ENCODE data around the gene HS3ST3A1. TPM values are rescaled to one million over a fixed set of nuclear protein-coding genes. Genes with fewer than 3 reads are reported as not detected.

HS3ST3A1 gene
- total and polyA plus RNA-seq, 2 experiments from 2014 or later: 5.4 to 24.1 TPM

DNA sequence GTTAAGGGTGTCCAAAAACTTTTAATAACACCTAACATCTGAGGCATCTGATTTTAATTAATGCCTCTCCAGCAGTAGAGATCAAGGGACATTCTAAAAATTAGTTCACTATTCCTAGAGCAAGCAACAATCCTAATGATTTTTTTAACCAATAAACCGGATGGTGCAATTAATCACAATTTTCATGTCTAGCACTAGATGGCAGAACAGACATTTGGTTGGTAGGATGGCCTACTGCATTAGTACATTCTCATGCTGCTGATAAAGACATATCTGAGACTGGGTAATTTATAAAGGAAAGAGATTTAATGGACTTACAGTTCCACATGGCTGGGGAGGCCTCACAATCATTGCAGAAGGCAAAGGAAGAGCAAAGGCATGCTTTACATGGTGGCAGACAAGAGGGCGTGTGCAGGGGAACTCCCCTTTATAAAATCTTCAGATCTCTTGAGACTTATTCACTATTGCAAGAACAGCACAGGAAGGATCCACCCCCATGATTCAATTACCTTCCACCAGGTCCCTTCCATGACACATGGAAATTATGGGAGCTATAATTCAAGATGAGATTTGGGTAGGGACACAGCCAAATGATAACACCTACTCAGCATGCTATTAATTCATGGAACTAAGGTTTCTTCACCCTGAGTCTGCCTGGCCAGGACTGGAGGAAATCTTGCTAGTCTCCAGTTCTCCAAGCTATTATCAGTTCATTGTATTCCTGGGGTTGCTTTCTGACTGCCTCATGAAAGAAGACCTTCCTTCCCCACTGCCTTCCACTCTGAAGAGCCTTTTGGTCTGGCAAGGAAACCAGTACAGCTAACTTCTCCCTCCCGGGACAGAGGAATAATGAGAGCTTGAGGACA is 24.8 kb downstream of the HS3ST3A1 start:
- no peaks in the 10 kb centered on the region for H3F3A ChIP-seq (replicated peaks; ENCODE audit: low read depth)
- Mint-ChIP-seq H3K4me1 (peaks cover 30% of the 10 kb centered on the region), H3K4me3 (no peak overlapping the region), H3K9me3 (peaks cover 27% of the 10 kb centered on the region), H3K27ac (no peak overlapping the region), H3K36me3 (ENCODE audit: low read depth) (peaks cover 36% of the 10 kb centered on the region), H3K27me3 (ENCODE audit: insufficient read depth, low read depth, poor library complexity) (peaks cover 2% of the 10 kb centered on the region)
- H3K9me2 ChIP-seq (ENCODE audit: insufficient read depth): peaks cover 9% of the 10 kb centered on the region
- TF ChIP-seq, protein P1, sequence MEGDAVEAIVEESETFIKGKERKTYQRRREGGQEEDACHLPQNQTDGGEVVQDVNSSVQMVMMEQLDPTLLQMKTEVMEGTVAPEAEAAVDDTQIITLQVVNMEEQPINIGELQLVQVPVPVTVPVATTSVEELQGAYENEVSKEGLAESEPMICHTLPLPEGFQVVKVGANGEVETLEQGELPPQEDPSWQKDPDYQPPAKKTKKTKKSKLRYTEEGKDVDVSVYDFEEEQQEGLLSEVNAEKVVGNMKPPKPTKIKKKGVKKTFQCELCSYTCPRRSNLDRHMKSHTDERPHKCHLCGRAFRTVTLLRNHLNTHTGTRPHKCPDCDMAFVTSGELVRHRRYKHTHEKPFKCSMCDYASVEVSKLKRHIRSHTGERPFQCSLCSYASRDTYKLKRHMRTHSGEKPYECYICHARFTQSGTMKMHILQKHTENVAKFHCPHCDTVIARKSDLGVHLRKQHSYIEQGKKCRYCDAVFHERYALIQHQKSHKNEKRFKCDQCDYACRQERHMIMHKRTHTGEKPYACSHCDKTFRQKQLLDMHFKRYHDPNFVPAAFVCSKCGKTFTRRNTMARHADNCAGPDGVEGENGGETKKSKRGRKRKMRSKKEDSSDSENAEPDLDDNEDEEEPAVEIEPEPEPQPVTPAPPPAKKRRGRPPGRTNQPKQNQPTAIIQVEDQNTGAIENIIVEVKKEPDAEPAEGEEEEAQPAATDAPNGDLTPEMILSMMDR (conservative IDR thresholded peaks at IDR 0.05; ENCODE audit: low read depth in 2 of 2): peak; percentile 33 to 41; a peak in 3 of 4 replicates
- no peak for TF ChIP-seq ZNF331 (CRISPR knock-in tag; IDR thresholded peaks at IDR 0.05; ENCODE audit: low read depth)
- H3K4me2 ChIP-seq: peak overlapping the region; percentile 36
- H3K27me3 ChIP-seq (ENCODE audit: insufficient read depth): no peaks in the 10 kb centered on the region
- no peaks in the 10 kb centered on the region for H3K36me3 ChIP-seq (ENCODE audit: insufficient read depth)
- no peaks in the 10 kb centered on the region; the same call in 1 of the 2 replicates for H3K79me2 ChIP-seq (replicated peaks; ENCODE audit: insufficient read depth)
- peak overlapping the region; percentile 48; the same call in 1 of the 2 replicates for H3K27ac ChIP-seq (ENCODE audit: low read depth)
- no peak overlapping the region for H3K4me3 ChIP-seq
- DNase-seq (ENCODE audit: low spot score) (no peak), ATAC-seq (no peak)
- H2AFZ ChIP-seq: no peak overlapping the region
- no peaks in the 10 kb centered on the region for H4K20me1 ChIP-seq (replicated peaks; ENCODE audit: insufficient read depth)
- peaks cover 21% of the 10 kb centered on the region for H3K4me1 ChIP-seq (ENCODE audit: insufficient read depth)

DNA sequence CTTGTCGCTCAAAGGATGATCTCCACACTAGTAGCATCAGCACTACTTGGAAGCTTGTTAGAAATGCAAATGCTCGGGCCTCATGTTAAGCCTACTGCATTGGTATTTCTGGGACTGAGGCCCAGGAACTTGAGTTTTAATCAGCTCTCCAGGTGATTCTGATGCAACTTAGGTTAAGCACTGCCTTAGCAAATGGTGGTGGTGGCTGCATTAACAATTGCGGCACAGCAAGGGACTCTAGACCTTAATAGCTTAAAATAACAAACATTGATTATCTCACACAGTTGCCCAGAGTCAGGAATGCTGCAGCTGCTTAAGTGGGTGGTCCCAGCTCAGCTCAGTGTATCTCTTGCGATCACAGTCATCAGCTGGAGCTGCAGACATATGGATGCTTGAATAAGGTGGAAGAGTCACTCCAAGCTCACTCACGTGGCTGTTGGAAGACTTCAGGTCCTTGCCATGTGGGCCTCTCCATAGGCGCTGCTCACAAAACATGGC is 25.8 kb downstream of the HS3ST3A1 start:
- Mint-ChIP-seq H3K27ac (peak overlapping the region; percentile 93), H3K9me3 (peaks cover 27% of the 10 kb centered on the region), H3K27me3 (ENCODE audit: insufficient read depth, low read depth, poor library complexity) (peaks cover 2% of the 10 kb centered on the region), H3K36me3 (ENCODE audit: low read depth) (peaks cover 36% of the 10 kb centered on the region), H3K4me3 (peak overlapping the region; percentile 16; the same call in 1 of the 3 replicates), H3K4me1 (peaks cover 32% of the 10 kb centered on the region)
- H3K27ac ChIP-seq (ENCODE audit: low read depth): peak overlapping the region; percentile 84
- H3K27me3 ChIP-seq (ENCODE audit: insufficient read depth): no peaks in the 10 kb centered on the region
- no peaks in the 10 kb centered on the region for H3F3A ChIP-seq (replicated peaks; ENCODE audit: low read depth)
- H3K4me1 ChIP-seq (ENCODE audit: insufficient read depth): peaks cover 18% of the 10 kb centered on the region
- H3K36me3 ChIP-seq (ENCODE audit: insufficient read depth): no peaks in the 10 kb centered on the region
- ATAC-seq (peak; percentile 92), DNase-seq (ENCODE audit: low spot score) (peak; percentile 89)
- 0 out of 2 replicates have a peak overlapping the region, but pooled peaks have one; percentile 6 for H3K4me3 ChIP-seq
- peak overlapping the region; percentile 50 for H3K4me2 ChIP-seq
- no peaks in the 10 kb centered on the region for H4K20me1 ChIP-seq (replicated peaks; ENCODE audit: insufficient read depth)
- peaks cover 9% of the 10 kb centered on the region for H3K9me2 ChIP-seq (ENCODE audit: insufficient read depth)
- H3K79me2 ChIP-seq (replicated peaks; ENCODE audit: insufficient read depth): peaks cover 5% of the 10 kb centered on the region; the same call in 1 of the 2 replicates
- no peak overlapping the region for H2AFZ ChIP-seq
- TF ChIP-seq, protein P2, sequence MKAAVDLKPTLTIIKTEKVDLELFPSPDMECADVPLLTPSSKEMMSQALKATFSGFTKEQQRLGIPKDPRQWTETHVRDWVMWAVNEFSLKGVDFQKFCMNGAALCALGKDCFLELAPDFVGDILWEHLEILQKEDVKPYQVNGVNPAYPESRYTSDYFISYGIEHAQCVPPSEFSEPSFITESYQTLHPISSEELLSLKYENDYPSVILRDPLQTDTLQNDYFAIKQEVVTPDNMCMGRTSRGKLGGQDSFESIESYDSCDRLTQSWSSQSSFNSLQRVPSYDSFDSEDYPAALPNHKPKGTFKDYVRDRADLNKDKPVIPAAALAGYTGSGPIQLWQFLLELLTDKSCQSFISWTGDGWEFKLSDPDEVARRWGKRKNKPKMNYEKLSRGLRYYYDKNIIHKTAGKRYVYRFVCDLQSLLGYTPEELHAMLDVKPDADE (IDR thresholded peaks at IDR 0.05): no peak
- 0 out of 2 replicates have a peak, but pooled peaks have one; percentile 17 for TF ChIP-seq POLR2AphosphoS5 (IDR thresholded peaks at IDR 0.05; ENCODE audit: low read depth)
- TF ChIP-seq JUNB (IDR thresholded peaks at IDR 0.05; ENCODE audit: unreplicated experiment): no peak
- TF ChIP-seq NANOG (IDR thresholded peaks at IDR 0.05; ENCODE audit: borderline replicate concordance): peak; percentile 77; the same call in 1 of the 2 replicates
- TF ChIP-seq, protein P3, sequence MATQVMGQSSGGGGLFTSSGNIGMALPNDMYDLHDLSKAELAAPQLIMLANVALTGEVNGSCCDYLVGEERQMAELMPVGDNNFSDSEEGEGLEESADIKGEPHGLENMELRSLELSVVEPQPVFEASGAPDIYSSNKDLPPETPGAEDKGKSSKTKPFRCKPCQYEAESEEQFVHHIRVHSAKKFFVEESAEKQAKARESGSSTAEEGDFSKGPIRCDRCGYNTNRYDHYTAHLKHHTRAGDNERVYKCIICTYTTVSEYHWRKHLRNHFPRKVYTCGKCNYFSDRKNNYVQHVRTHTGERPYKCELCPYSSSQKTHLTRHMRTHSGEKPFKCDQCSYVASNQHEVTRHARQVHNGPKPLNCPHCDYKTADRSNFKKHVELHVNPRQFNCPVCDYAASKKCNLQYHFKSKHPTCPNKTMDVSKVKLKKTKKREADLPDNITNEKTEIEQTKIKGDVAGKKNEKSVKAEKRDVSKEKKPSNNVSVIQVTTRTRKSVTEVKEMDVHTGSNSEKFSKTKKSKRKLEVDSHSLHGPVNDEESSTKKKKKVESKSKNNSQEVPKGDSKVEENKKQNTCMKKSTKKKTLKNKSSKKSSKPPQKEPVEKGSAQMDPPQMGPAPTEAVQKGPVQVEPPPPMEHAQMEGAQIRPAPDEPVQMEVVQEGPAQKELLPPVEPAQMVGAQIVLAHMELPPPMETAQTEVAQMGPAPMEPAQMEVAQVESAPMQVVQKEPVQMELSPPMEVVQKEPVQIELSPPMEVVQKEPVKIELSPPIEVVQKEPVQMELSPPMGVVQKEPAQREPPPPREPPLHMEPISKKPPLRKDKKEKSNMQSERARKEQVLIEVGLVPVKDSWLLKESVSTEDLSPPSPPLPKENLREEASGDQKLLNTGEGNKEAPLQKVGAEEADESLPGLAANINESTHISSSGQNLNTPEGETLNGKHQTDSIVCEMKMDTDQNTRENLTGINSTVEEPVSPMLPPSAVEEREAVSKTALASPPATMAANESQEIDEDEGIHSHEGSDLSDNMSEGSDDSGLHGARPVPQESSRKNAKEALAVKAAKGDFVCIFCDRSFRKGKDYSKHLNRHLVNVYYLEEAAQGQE (IDR thresholded peaks at IDR 0.05; ENCODE audit: unreplicated experiment): no peak
- TF ChIP-seq, protein P1 (conservative IDR thresholded peaks at IDR 0.05; ENCODE audit: low read depth in 2 of 2): no peak
- TF ChIP-seq EZH2phosphoT487 (IDR thresholded peaks at IDR 0.05; ENCODE audit: unreplicated experiment): no peak
- peak; percentile 27; the same call in 1 of the 2 replicates for TF ChIP-seq CREB1 (CRISPR knock-in tag; IDR thresholded peaks at IDR 0.05; ENCODE audit: low read depth)
- TF ChIP-seq STAT1 (IDR thresholded peaks at IDR 0.05; ENCODE audit: unreplicated experiment): no peak
- TF ChIP-seq ZNF114 (CRISPR knock-in tag; IDR thresholded peaks at IDR 0.05): peak; percentile 51; the same call in 1 of the 2 replicates
